PC-3 (cell line): ENCODE data around the gene KCNK13.

Source experiments
- EZH2 ChIP-seq: fragments of 300-600 bp; sonication (generic); IDR thresholded peaks from one replicate; pipeline ENCODE4 v1.6.1; 2017; ENCODE audit warnings: antibody characterized with exemption, mild to moderate bottlenecking, low read length; ENCODE audit not compliant: unreplicated experiment
- TF ChIP-seq, protein P1 (sequence below): fragments of 300-600 bp; sonication (generic); conservative IDR thresholded peaks from 2 replicates; pipeline ENCODE4 v1.5.1; 2017; ENCODE audit warnings: antibody characterized with exemption, low read depth, mild to moderate bottlenecking, low read length

DNA sequence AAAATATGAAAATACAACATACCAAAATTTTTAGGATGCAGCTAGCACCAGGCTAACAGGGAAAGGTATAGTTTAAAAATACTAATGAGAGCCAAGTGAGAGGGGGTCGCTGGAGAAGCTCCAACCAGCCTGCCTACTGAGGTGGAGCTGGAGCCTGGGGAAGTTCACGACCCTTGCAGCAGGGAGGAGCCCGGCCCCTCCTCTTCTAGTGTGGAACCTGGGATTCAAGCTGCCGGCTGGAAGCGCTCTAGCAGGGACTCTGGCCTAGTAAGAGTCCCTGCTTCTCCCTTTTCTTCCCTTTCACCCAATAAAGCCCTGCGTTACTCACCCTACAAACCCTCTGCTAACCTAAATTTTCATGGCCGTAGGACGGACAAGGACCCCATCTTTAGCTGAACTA, 5.0 kb upstream of the KCNK13 start:
- TF ChIP-seq, protein P1, sequence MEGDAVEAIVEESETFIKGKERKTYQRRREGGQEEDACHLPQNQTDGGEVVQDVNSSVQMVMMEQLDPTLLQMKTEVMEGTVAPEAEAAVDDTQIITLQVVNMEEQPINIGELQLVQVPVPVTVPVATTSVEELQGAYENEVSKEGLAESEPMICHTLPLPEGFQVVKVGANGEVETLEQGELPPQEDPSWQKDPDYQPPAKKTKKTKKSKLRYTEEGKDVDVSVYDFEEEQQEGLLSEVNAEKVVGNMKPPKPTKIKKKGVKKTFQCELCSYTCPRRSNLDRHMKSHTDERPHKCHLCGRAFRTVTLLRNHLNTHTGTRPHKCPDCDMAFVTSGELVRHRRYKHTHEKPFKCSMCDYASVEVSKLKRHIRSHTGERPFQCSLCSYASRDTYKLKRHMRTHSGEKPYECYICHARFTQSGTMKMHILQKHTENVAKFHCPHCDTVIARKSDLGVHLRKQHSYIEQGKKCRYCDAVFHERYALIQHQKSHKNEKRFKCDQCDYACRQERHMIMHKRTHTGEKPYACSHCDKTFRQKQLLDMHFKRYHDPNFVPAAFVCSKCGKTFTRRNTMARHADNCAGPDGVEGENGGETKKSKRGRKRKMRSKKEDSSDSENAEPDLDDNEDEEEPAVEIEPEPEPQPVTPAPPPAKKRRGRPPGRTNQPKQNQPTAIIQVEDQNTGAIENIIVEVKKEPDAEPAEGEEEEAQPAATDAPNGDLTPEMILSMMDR = no peak
- no peak for TF ChIP-seq EZH2
